GM12878 (cell line): ENCODE measurements around the gene RAB26. TPM values are rescaled to one million over a fixed set of nuclear protein-coding genes. Genes with fewer than 3 reads are reported as not detected.

Experiments used
- ATAC-seq: fragments of 200-7000 bp; cut with Tn5 transposase; 3 replicates; pipeline ENCODE4 v1.9.1; 2020; ENCODE audit warnings: mild to moderate bottlenecking, moderate library complexity
- BruUV-seq: library from RNA; stranded (reverse); fragments of 400-500 nt; replicated peaks from 2 replicates; lab custom pipeline; 2021; lab: Mats Ljungman, UMichigan
- CTCF ChIA-PET: fragments of 300-600 bp; sonication (Branson Sonifier 250); formaldehyde crosslinking; extraction: SDS; loops from one replicate; lab custom pipeline; 2021; ENCODE audit warnings: inconsistent platforms; lab: Yijun Ruan, JAX
- POLR2A ChIA-PET: fragments of 350-600 bp; formaldehyde crosslinking; extraction: SDS; loops from one replicate; lab custom pipeline; 2021; ENCODE audit warnings: inconsistent platforms; lab: Charles Lee
- RAD21 ChIA-PET: fragments of 300-600 bp; sonication (Branson Sonifier 250); formaldehyde crosslinking; loops from one replicate; lab custom pipeline; 2023; ENCODE audit warnings: antibody characterized with exemption; ENCODE audit not compliant: unreplicated experiment; lab: Charles Lee
- SMC1A ChIA-PET: fragments of 300-600 bp; sonication (Branson Sonifier 250); formaldehyde crosslinking; loops from one replicate; lab custom pipeline; 2023; ENCODE audit not compliant: unreplicated experiment, uncharacterized antibody; lab: Charles Lee
- DNase-seq: peaks from one replicate; pipeline ENCODE4 v3.0.0-alpha.2; 2011; ENCODE audit warnings: low read depth, low spot score
- FAIRE-seq: peaks from 3 replicates; lab custom pipeline; 2011; peaks lifted over from hg19 to GRCh38; lab: Jason Lieb, UNC
- H2AFZ ChIP-seq: 2 replicates; pipeline ENCODE4 v1.6.0; 2011; ENCODE audit warnings: low read depth, low read length, control low read depth; ENCODE audit not compliant: control insufficient read depth
- H3K27ac ChIP-seq: 2 replicates; pipeline ENCODE4 v1.5.1; 2011; ENCODE audit warnings: control low read depth; ENCODE audit not compliant: control insufficient read depth, insufficient read depth
- H3K27me3 ChIP-seq, 2 experiments: replicated peaks in 1 of 2; 2 replicates each; pipeline versions ENCODE4 v1.6.0 to v1.6.1; 2011; ENCODE audit warnings: low read length in 1 of 2; ENCODE audit not compliant: control insufficient read depth in 2 of 2, insufficient read depth in 2 of 2
- H3K36me3 ChIP-seq, 2 experiments: 2 replicates each; pipeline ENCODE4 v1.5.1; 2011; ENCODE audit warnings: low read length in 1 of 2; ENCODE audit not compliant: control insufficient read depth in 2 of 2, insufficient read depth in 2 of 2
- H3K4me1 ChIP-seq: 2 replicates; pipeline ENCODE4 v1.6.1; 2011; ENCODE audit warnings: mild to moderate bottlenecking, low read length, moderate library complexity, mixed read lengths; ENCODE audit not compliant: control insufficient read depth, insufficient read depth
- H3K4me2 ChIP-seq: 2 replicates; pipeline ENCODE4 v1.6.0; 2011; ENCODE audit warnings: control low read depth; ENCODE audit not compliant: control insufficient read depth, insufficient read depth
- H3K4me3 ChIP-seq: fragments of 200-600 bp; sonication (generic); 2 replicates; pipeline ENCODE4 v1.5.1; 2016
- H3K79me2 ChIP-seq: 2 replicates; pipeline ENCODE4 v1.6.0; 2011; ENCODE audit warnings: low read length; ENCODE audit not compliant: control insufficient read depth, insufficient read depth
- H3K9ac ChIP-seq: 2 replicates; pipeline ENCODE4 v1.8.0; 2011; ENCODE audit warnings: low read length, control low read depth, mixed read lengths; ENCODE audit not compliant: control insufficient read depth, insufficient read depth
- H3K9me3 ChIP-seq: replicated peaks from 3 replicates; pipeline ENCODE4 v1.5.1; 2011; ENCODE audit warnings: mild to moderate bottlenecking, low read length; ENCODE audit not compliant: control insufficient read depth, insufficient read depth
- H4K20me1 ChIP-seq: 2 replicates; pipeline ENCODE4 v1.6.0; 2011; ENCODE audit not compliant: control insufficient read depth, insufficient read depth
- BACH1 ChIP-seq: fragments of 450-650 bp; IDR thresholded peaks from 2 replicates; pipeline ENCODE4 v1.6.1; 2017; ENCODE audit warnings: mild to moderate bottlenecking, borderline replicate concordance
- BCLAF1 ChIP-seq: fragments of 450-650 bp; IDR thresholded peaks from 2 replicates; pipeline ENCODE4 v1.6.1; 2017; ENCODE audit warnings: antibody characterized with exemption, mild to moderate bottlenecking, moderate library complexity
- IKZF1 ChIP-seq: fragments of 450-650 bp; conservative IDR thresholded peaks from 2 replicates; pipeline ENCODE4 v1.6.1; 2017; ENCODE audit warnings: antibody characterized with exemption, mild to moderate bottlenecking
- POLR2AphosphoS2 ChIP-seq: IDR thresholded peaks from 2 replicates; pipeline ENCODE4 v1.6.1; 2011; ENCODE audit warnings: low read depth, mild to moderate bottlenecking, low read length, improper control_type of control experiment, moderate library complexity
- RFX5 ChIP-seq: IDR thresholded peaks from 2 replicates; pipeline ENCODE4 v1.6.1; 2011; ENCODE audit warnings: low read depth, low read length, improper control_type of control experiment
- SPI1 ChIP-seq: IDR thresholded peaks from 2 replicates; pipeline ENCODE4 v1.6.1; 2011; ENCODE audit warnings: low read depth, mild to moderate bottlenecking, low read length, moderate library complexity, borderline replicate concordance; ENCODE audit not compliant: insufficient read depth
- SREBF1 ChIP-seq: IDR thresholded peaks from 2 replicates; pipeline ENCODE4 v1.6.1; 2012; ENCODE audit warnings: mild to moderate bottlenecking, low read length
- SRF ChIP-seq, 2 experiments: IDR thresholded peaks; 2 replicates each; pipeline ENCODE4 v1.6.1; 2011; ENCODE audit warnings: low read depth in 2 of 2, low read length in 2 of 2, mild to moderate bottlenecking in 1 of 2, moderate library complexity in 1 of 2
- TARDBP ChIP-seq: IDR thresholded peaks from 2 replicates; pipeline ENCODE4 v1.6.1; 2016; ENCODE audit warnings: borderline replicate concordance
- WGBS: methylation state at CpG from one replicate; pipeline ENCODE4 v1.1.6; 2016; ENCODE audit warnings: low lambda C conversion rate; ENCODE audit not compliant: insufficient replicate concordance, insufficient coverage; ENCODE audit errors: missing lambda C conversion rate; 5-methylcytosine and 5-hydroxymethylcytosine counted together
- in situ Hi-C: fragments of 300-500 bp; cut with MboI; formaldehyde crosslinking; loops from 9 replicates; pipeline ENCODE4 v1.14.3; 2018; ENCODE audit warnings: mixed read lengths
- intact Hi-C: fragments of 100-400 bp; cut with micrococcal nuclease; formaldehyde crosslinking; loops from one replicate; pipeline ENCODE4 v1.14.2; 2022; ENCODE audit not compliant: unreplicated experiment
- polyA plus RNA-seq, 11 experiments: library from polyadenylated mRNA; depleted of rRNA in 4 of 11; unstranded in 6 of 11; stranded (reverse) in 5 of 11; fragments of >200 nt; fragmentation: Nextera tagmentation in 4 of 11; fragmentation: Illumina TruSeq in 1 of 11; extraction: Ambion mirVana in 4 of 11; extraction: Trizol in 1 of 11; gene quantifications; 1 replicate in 1 of 11; 2 replicates in 10 of 11; pipeline versions ENCODE4 v1.2.1 to v1.2.3, GENCODE V29; 2011 to 2016; ENCODE audit warnings: inconsistent platforms in 2 of 11, missing spikeins in 2 of 11, low read depth in 1 of 11
- total RNA-seq, 4 experiments: library from RNA; depleted of rRNA in 3 of 4; stranded (reverse); fragments of >200 nt in 3 of 4; fragmentation: Illumina TruSeq in 1 of 4; extraction: Trizol in 1 of 4; gene quantifications; 2 replicates each; pipeline versions ENCODE4 v1.2.1 to v1.2.3, GENCODE V29; 2013 to 2021
- TF ChIP-seq, protein P1 (sequence below): fragments of 450-650 bp; IDR thresholded peaks from 2 replicates; pipeline ENCODE4 v1.6.1; 2017; ENCODE audit warnings: mild to moderate bottlenecking

The RAB26 gene
- total and polyA plus RNA-seq, 10 of the 15 experiments (the other 5 are each of a cell fraction or from before 2014, with no cell fraction given) = 0.13 to 4.5 (median 0.33) TPM; not detected in 1

- no TSS peak for BruUV-seq
- Histone ChIP-seq H3K27ac (no peak overlapping the region), H3K36me3 (peaks cover 6 to 25% of the 10 kb centered on the region in 2 experiments; a peak in 3 of 4 replicates), H3K9me3 (no peaks in the 10 kb centered on the region; the same call in 2 of the 3 replicates), H3K79me2 (peaks cover 14% of the 10 kb centered on the region), H3K27me3 (no peaks in the 10 kb centered on the region), H3K4me3 (no peak overlapping the region), H3K4me1 (no peaks in the 10 kb centered on the region), H3K9ac (no peak overlapping the region), H2AFZ (no peak overlapping the region), H4K20me1 (no peaks in the 10 kb centered on the region), H3K4me2 (no peak overlapping the region)
- ChIA-PET POLR2A (no interaction called here), SMC1A (no interaction called here), CTCF (no interaction called here), RAD21 (no interaction called here)
- no peak for TF ChIP-seq IKZF1
- no peak for TF ChIP-seq SREBF1
- TF ChIP-seq, protein P1, sequence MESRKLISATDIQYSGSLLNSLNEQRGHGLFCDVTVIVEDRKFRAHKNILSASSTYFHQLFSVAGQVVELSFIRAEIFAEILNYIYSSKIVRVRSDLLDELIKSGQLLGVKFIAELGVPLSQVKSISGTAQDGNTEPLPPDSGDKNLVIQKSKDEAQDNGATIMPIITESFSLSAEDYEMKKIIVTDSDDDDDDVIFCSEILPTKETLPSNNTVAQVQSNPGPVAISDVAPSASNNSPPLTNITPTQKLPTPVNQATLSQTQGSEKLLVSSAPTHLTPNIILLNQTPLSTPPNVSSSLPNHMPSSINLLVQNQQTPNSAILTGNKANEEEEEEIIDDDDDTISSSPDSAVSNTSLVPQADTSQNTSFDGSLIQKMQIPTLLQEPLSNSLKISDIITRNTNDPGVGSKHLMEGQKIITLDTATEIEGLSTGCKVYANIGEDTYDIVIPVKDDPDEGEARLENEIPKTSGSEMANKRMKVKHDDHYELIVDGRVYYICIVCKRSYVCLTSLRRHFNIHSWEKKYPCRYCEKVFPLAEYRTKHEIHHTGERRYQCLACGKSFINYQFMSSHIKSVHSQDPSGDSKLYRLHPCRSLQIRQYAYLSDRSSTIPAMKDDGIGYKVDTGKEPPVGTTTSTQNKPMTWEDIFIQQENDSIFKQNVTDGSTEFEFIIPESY = no peak
- no peak for TF ChIP-seq POLR2AphosphoS2
- no peak for ATAC-seq
- WGBS = 96% methylated on average over 18 of the region's 18 CpGs
- intact Hi-C loops = no loop called here
- in situ Hi-C loops = no loop called here
- DNase-seq = no peak
- FAIRE-seq = no peak
Measured at GRCh38 chr16:2167068-2167638, 18.7 kb downstream of the RAB26 start.

GRCh38 chr16:2170080-2170479 is 21.7 kb downstream of the RAB26 start:
- FAIRE-seq (no peak), ATAC-seq (no peak), DNase-seq (no peak)
- no peaks in the 10 kb centered on the region for H4K20me1 ChIP-seq
- no peak overlapping the region for H3K4me2 ChIP-seq
- no peaks in the 10 kb centered on the region for H3K9me3 ChIP-seq
- POLR2A ChIA-PET = no interaction called here
- no peak overlapping the region for H3K27ac ChIP-seq
- intact Hi-C loops = no loop called here
- no TSS peak for BruUV-seq
- in situ Hi-C loops = no loop called here
- no peaks in the 10 kb centered on the region for H3K4me1 ChIP-seq
- H3K9ac ChIP-seq = no peak overlapping the region
- CTCF ChIA-PET = no interaction called here
- SMC1A ChIA-PET = no interaction called here
- H3K36me3 ChIP-seq = peaks cover 10 to 26% of the 10 kb centered on the region in 2 experiments; a peak in 3 of 4 replicates
- H3K79me2 ChIP-seq = no peaks in the 10 kb centered on the region
- H3K27me3 ChIP-seq = no peaks in the 10 kb centered on the region
- no peak overlapping the region for H2AFZ ChIP-seq
- no peak overlapping the region for H3K4me3 ChIP-seq
- WGBS = 90% methylated on average over 14 of the region's 18 CpGs
- RAD21 ChIA-PET = no interaction called here
- no peak for TF ChIP-seq BCLAF1
- TF ChIP-seq BACH1 = no peak
- TF ChIP-seq SPI1 = no peak
- no peak for TF ChIP-seq RFX5
- no peak for TF ChIP-seq SRF (IDR thresholded peaks at IDR 0.05; ENCODE audit: low read depth in 2 of 2, low read length in 2 of 2)
- TF ChIP-seq TARDBP = no peak
- TF ChIP-seq, all 136 proteins: peak for 0
